ENCODE results near the gene ZNF385D. TPM values are rescaled to one million over a fixed set of nuclear protein-coding genes. Genes with fewer than 3 reads are reported as not detected.

The ZNF385D gene
- total RNA-seq, 1 experiment from 2014 or later: not detected

- no peak overlapping the region for H3K4me3 ChIP-seq (replicated peaks in 1 of 2; ENCODE audit: low read depth in 1 of 2, low read length in 2 of 2)
These were observed 235.6 kb downstream of the ZNF385D start for GRCh38 chr3:21515417-21515816.

More at GRCh38 chr3:21515417-21515816, 235.6 kb downstream of the ZNF385D start:
- Histone ChIP-seq H3K9me3 (ENCODE audit: control insufficient read depth in 1 of 2, insufficient read depth in 1 of 2, low read depth in 1 of 2, low read length in 2 of 2) (peaks cover 7 to 13% of the 10 kb centered on the region in 2 experiments; a peak in 2 of 4 replicates), H3K36me3 (ENCODE audit: control insufficient read depth in 1 of 2, insufficient read depth in 2 of 2, low read length in 2 of 2) (no peaks in the 10 kb centered on the region), H3K27me3 (ENCODE audit: insufficient read depth, low read length) (no peaks in the 10 kb centered on the region), H2AFZ (ENCODE audit: low read depth, low read length, poor library complexity, severe bottlenecking) (no peak overlapping the region), H4K20me1 (ENCODE audit: insufficient read depth) (no peaks in the 10 kb centered on the region), H3K9me2 (ENCODE audit: insufficient read depth) (no peaks in the 10 kb centered on the region), H3K4me2 (ENCODE audit: low read length) (no peak overlapping the region), H3K4me1 (ENCODE audit: control insufficient read depth in 1 of 2, insufficient read depth in 2 of 2, low read length in 2 of 2) (no peaks in the 10 kb centered on the region), H3K79me2 (ENCODE audit: insufficient read depth, low read length) (no peaks in the 10 kb centered on the region), H3K9ac (ENCODE audit: low read length) (no peak overlapping the region), H3K27ac (ENCODE audit: low read depth, low read length) (no peak overlapping the region)
- ChIA-PET RAD21 (ENCODE audit: low non-redundant PET in 1 of 2, low total read pairs in 2 of 2, uncharacterized antibody in 2 of 2, unreplicated experiment in 2 of 2) (no interaction called here), POLR2A (no interaction called here), CTCF (no interaction called here)
- no peak for TF ChIP-seq CBX3 (IDR thresholded peaks at IDR 0.05; ENCODE audit: low read depth)
- no peak for TF ChIP-seq SP1 (IDR thresholded peaks at IDR 0.05; ENCODE audit: low read depth)
- TF ChIP-seq CTCF (IDR thresholded peaks at IDR 0.05 in 2 of 3, conservative IDR thresholded peaks at IDR 0.05 in 1 of 3; ENCODE audit: borderline replicate concordance in 1 of 3, insufficient read depth in 1 of 3, low read depth in 2 of 3, low read length in 2 of 3): no peak
- no peak for TF ChIP-seq EZH2phosphoT487 (IDR thresholded peaks at IDR 0.05; ENCODE audit: borderline replicate concordance)
- no peak for TF ChIP-seq EZH2 (IDR thresholded peaks at IDR 0.05)
- TF ChIP-seq ZNF274 (IDR thresholded peaks at IDR 0.05; ENCODE audit: low read depth, low read length): no peak
- no peak for TF ChIP-seq ATF3 (IDR thresholded peaks at IDR 0.05)
- no peak for TF ChIP-seq TCF7L2 (IDR thresholded peaks at IDR 0.05; ENCODE audit: borderline replicate concordance, extremely low read depth, insufficient read depth, insufficient read length)
- TF ChIP-seq ZFX (IDR thresholded peaks at IDR 0.05): no peak
- TF ChIP-seq SRF (IDR thresholded peaks at IDR 0.05; ENCODE audit: low read depth): no peak
- no peak for TF ChIP-seq POLR2AphosphoS5 (IDR thresholded peaks at IDR 0.05; ENCODE audit: low read depth, low read length)
- no peak for TF ChIP-seq ELF1 (IDR thresholded peaks at IDR 0.05; ENCODE audit: borderline replicate concordance, low read depth)
- no peak for TF ChIP-seq EGR1 (IDR thresholded peaks at IDR 0.05; ENCODE audit: low read depth)
- BruUV-seq (replicated peaks): no TSS peak
- intact Hi-C loops (cut with micrococcal nuclease): no loop called here
- ATAC-seq (no peak), DNase-seq (ENCODE audit: low read depth, low spot score) (no peak)

Measured in HCT116 (cell line).